GM21528 (cell line): ENCODE results near the gene SERINC3.
"Not testable (repeated sequence)": the region's sequence is repeated elsewhere in the genome, so short reads cannot be mapped to it uniquely, and the experiment has no call there.

Experiments used
- ATAC-seq: cut with Tn5 transposase; IDR thresholded peaks from one replicate; pipeline ENCODE4 v1.9.1; 2021; ENCODE audit warnings: mild to moderate bottlenecking, moderate library complexity; ENCODE audit not compliant: unreplicated experiment, low FRiP score

The SERINC3 gene

DNA sequence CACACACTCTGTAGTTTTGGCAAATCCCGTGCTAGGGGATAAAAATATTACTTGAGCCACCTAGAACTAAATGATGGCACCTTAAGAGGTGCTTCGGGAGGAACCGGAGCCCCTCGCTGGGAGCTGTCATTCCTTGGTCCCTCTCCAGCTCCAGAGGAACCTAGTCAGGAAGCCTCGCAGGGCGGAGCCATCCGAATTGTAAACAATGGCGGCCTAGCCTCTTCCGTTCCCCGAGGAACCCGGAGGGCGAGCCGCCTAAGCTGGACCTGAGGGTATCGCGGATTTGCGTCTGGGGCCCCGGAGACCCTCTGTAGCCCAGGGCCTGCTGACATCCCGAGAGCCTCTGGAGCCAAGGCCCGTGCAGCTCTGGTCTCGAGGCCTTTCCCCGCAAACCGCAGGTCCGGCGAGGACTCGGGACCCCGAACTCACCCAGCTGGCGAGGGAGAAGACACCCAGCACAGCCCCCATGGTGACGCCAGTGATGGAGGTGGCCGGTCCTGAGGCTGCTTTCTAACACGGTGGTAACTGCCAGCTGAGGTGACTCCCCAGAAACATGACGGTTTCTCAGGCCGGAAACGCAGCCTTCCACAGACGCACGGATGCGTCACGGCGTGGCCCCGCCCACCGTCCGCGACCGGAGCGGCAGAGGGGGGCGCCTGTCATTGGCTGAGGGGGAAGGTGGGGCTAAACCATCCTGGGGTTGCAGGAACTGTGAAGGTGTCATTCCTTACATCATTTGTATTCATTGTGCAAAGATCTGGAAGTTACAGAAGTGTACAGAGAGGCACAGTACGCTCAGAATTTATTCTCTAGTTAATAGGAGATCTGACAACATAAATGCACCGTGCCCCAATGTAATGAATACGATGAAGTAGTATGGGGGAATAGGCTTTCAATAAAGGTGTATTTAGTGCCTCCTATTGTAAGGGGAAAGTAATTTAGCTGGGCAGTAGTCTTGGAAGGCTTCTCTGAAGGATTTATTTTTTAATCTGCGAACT, at the start of gene SERINC3:
Gene SERINC3 (minus strand): TSS at position 587 of the 998 bp plus-strand sequence. CDS start 119 bp downstream, at position 468.
- ATAC-seq: peak; percentile 95

DNA sequence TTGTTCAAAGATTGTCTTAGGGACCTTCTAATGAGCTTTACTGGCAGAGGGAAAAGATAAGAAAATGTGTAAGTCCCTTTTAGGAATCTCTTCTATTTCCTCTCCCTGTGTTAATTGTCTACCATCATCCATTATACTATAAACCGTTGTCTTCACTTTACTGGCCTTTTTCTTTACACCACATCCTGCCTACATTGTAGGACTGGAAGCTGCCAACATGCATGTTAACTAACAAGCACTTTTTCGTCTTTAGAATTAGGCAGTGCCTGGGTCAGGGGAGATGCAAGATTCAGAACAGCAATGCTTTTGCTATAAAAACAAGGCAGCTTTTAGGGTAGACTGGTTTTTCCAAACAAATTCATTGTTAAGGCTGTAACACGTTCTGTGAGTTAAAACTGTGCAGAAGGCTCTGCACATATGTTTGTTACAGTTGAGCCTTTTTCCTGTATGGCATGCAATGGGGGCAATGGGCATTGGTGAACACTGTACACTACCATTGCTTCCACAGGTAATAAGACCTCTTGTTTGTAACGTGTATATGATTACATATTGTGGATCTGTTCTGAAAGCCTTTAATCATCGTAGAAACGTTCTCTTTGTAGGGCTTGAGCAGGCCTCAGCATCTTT, 49.6 kb upstream of the SERINC3 start:
- no peak for ATAC-seq

DNA sequence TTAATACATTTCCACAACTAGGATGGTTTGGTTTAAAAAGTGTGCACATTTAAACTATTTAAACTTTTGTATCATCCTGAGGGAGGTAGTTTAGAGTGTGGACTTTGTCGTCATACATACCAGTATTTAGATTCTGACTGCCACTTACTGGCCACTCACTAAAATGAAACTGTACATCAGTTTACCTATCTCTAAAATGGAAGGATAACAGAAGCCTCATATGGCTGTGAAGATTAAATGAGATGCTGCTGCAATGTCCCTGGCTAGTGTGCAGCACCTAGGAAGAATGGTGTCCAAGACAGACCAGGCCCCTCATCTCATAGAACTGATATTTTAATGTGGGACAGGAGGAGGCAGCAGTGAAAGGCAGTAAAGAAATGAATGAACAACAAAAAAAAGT, 48.5 kb upstream of the SERINC3 start:
- ATAC-seq: no peak

DNA sequence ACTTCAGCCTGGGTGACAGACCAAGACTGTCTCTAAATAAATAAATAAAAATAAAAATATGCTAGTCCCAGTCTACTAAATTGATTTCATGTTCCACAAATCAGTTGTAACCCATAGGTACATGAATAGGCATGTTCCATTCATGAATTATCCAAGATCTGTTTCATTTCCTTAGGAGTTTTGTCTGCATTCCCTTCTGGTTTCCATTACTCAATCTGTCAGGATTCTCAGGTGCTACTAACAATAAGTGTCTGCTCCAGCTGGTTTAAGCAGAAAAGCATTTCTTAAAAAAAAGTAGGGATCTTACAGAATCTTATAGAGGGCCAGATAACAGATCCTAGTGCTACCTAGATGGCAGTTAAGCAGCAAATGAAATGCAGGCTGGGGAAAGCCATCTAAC, 44.9 kb upstream of the SERINC3 start:
- no peak for ATAC-seq

DNA sequence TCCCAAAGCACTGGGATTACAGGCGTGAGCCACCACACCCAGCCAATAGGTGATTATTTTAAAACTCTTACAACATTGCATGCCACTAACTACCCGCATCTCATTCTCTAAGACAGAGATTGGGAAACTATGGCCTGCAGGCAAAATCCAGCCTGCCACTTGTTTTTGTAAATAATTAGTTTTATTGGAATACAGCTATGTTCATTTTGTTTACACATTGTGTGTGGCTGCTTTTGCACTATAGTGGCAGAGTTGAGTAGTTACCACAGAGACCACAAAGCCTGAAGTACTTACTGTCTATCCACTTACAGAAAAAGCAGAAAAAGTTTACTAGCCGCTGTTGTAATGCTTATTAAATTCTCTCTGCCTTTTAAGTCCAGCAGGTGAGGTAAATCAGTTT, 44.1 kb upstream of the SERINC3 start:
- ATAC-seq: no peak

DNA sequence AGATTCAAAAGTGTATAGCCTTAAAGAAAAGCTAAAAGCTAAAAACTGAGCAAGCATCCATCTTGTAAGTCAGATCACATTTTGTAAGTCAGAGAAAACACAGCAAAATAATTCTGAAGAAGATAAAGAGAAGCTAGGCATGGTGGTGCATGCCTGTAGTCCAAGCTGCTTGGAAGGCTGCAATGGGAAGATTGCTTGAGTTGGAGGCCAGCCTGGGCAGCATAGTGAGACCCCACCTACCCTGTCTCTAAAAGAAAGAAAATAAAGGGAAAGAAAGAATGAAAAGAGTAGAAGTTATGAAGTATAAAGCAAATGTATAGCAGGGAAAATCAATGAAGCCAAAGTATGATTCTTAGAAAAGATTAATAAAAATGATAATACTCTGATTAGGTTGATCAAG, 40.0 kb upstream of the SERINC3 start:
- no peak for ATAC-seq

DNA sequence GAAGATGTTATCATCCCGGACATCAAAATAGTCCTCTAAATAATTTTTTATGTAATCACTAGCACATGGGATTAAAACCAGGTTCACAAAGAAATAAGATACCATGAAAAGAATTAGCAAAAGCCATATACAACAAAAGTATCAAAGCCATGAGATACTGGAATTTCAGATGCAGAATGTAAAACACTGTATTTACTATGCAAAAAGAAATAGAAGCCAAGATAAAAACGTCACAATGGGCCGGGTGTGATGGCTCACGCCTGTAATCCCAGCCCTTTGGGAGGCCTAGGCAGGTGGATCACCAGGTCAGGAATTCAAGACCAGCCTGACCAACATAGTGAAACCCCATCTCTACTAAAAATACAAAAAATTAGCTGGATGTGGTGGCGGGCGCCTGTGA, 38.9 kb upstream of the SERINC3 start:
- ATAC-seq: not testable (repeated sequence)

DNA sequence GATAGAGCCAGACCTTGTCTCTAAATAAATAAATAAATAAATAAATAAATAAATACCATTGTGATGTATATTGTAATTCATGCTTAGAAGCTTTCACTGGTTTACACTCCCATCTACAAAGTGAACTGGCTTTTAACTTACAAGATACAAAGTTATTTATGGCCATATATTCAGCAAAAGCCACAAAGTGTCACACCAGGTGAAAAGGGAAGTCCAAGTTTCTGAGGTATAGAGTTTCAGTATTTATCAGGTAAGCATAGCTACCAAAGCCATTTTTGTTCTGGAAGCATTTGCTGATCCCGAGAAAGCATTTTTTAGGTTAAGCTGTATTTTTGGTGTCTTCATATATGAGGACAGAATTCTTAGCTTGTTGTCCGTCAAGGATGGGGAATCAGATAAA, 38.4 kb upstream of the SERINC3 start:
- ATAC-seq: no peak

DNA sequence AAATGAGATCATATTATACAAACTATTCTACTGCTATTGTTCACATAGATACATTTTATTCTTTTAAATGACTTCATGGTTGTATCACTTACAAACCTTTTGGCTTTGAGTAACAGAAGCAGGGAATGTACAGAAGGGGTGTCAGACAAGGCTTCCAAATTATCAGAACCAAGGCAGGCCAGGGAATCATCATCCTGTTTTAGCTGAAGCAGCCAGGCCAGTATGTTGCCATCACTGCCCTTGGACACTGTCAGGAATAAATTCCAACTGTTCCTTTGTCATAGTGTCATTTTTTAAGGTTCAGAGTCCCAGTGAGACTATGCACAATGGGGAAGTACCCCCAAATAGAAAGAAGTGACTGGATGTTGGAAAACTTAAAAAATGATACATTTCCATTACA, 37.4 kb upstream of the SERINC3 start:
- no peak for ATAC-seq

DNA sequence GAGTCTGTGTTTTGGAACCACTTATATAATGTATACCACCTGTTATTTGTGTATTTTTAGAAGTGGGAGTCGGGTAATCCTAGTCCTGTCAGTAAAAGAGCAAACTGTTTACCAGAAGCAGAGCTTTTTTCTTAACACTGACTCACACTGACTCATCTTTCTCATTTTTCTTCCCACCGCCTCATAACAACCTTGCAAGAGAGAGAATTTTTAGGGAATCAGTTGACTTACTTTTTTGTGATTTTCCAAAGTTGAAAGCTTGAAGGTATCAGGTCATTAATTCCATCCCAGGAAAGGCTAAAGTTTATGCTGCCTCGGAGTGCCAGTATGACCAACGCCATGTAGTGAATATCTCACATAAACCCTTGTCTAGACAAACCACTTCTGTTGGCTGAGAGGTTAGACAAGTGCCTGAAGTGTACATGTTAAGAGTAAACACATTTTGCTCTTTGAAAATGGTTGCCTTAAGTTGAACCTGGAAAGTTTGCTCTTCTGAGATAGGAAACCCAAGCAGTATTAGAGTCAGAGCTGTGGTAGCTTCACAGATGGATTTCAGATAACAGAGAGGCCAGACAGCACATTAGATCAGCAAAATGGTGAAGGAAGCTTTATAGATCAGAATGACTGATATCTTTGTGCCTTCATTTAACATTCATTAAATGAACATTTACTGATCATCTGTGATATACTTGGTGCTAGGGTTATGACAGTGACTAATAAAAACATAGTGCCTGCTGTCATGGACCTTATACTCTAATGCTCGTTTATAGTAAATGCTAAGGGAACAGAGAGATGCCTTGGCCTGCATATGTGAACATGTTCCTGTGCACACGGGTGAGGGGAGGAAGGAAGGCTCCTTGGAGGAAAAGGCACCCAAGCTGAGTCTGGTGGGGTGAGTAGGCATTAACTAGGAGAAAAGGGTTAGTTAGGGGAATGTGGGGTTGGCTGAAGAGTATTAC, 31.4 kb upstream of the SERINC3 start:
- ATAC-seq: no peak

DNA sequence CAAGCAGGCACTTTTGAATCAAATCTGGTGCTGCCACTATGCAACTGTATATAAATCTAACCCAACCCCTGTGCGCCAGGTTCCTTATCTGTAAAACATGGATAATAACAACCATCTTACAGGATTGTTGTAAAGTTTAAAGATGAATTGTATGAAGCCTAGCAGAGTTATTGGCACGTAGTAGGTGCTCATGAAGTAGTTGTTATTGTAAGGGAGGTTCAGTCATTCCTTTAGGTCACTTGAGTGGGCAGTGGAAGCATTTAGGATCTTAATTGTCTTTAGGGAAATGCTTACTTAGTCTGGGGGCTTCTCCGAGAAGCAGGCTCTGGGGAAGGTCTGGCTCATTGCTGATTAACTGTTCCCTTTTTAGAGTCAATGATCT, 30.7 kb upstream of the SERINC3 start:
- ATAC-seq: no peak

DNA sequence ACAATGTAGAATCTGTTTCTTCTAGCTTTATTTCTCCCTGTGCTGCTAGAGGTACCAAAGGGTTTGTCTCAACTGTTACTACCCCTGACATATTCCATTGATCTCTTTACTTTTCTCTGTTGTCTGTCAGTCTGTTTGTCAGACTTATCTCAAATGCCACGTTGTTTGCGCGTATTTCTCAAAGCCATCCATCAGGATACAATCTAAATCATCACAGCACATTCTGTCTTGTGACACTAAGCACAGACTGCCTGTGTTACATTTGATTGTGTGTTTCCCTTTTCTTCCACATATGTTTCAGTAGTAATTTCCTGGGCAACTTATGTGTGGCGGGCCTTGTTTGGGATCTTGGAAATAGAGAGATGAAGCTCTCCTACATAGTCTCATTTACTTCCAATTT, 30.2 kb upstream of the SERINC3 start:
- no peak for ATAC-seq

DNA sequence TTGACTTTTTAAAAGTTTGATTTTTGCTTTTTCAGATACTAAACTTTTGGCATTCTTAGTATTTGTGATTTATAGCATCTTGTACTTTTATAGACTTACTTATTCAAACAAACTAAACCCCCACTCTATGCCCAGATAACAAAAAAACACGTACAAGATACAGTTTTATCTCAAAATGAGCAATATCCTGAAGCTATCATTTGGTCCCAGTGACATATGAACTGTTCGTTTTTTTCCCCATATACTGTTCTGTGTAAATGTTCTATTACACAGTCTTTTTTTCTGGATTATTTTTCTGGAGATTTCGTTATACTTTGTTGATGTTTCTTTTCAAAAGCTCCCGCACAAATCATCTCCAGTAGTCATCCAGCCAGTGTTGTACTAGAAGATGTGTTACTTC, 27.3 kb upstream of the SERINC3 start:
- ATAC-seq: no peak

DNA sequence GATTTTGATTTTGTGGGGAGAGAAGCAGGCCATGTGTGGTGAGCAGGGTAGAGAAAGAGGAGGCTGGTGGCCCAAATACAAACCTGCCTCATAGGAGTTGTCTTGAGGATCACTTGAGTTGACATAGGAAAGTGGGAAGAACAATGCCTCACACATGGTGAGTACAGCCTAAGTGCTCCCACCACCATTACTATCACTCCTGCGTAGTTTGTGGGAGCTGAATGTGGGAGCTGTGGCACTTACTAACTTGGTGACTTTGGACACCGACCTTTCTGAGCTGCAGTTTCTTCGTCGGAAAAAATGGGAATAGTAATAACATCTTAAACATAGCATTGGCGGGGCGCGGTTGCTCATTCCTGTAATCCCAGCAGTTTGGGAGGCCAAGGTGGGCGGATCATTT, 25.5 kb upstream of the SERINC3 start:
- no peak for ATAC-seq

DNA sequence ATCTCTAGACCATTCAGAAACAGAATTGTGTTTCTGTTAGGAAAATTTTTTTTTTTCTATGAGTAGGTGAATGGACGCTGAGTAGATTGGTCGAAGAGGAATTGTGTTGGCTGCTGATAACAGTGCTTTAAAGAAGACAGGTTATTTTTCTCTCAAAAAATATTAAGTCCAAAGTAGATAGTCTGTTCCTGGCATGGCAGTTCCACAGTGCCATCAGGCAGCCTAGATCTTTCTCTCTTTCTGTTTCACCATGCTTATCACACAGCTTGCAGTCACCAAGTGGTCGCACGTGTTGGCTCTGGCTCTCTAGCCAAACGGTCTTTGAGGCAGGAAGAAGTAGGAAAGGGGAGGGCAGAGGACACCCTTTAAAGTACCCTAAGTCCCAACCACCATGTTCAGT, 22.4 kb upstream of the SERINC3 start:
- no peak for ATAC-seq

DNA sequence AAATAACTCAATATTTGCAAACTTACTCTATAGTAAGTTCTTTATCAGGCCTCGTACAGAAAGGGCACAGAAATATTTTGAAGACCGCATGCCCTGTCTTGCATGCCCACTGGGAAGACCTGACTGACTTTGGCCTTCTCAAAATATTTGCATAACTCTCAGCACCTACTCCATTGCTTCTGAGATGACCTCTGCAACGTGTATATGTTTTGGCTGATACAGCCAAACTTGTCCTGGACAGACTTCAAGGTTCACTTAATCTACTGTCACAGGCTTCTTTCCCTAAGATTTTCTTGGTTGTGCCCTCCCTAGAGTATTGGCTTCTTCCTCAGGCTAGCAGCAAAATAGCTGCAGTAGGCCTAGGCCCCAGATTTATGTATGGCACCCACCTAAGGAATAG, 21.5 kb upstream of the SERINC3 start:
- no peak for ATAC-seq

DNA sequence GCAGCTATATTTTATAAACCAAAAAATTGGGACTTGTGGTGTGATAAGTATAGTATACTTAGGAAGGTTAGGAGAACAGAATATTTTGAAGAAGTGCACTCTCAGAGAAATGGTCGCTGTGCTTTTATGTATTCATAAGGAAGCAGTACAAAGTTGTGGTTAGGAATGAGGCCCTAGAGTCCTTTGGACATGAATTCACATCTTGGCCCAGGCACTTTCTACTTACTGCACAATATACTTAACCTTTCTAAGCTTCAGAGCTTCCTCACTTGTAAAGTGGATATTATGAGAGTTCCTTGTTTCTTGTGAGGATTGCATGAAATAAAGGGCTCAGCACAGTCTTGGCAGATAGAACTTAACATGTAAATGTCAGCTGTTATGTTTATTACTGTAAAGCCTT, 21.0 kb upstream of the SERINC3 start:
- no peak for ATAC-seq

DNA sequence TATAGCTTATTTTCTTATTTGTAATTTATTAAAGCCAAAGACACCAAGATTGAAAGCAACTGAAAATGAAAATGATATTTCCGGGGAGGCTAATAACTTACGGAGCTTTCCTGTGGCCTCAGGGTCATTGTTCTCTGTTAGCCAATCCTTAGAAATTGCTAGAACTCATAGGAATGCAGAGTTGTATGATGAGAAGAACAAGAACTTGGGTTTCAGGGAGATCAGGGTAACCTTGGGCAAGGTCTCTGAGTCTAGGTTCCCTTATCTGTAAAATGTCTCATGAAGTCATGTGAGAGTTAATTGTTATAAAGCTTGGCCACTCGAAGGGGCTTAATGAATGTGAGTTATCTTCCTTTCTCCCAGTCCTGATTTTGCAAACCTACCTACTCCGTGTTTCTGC, 20.1 kb upstream of the SERINC3 start:
- ATAC-seq: no peak

DNA sequence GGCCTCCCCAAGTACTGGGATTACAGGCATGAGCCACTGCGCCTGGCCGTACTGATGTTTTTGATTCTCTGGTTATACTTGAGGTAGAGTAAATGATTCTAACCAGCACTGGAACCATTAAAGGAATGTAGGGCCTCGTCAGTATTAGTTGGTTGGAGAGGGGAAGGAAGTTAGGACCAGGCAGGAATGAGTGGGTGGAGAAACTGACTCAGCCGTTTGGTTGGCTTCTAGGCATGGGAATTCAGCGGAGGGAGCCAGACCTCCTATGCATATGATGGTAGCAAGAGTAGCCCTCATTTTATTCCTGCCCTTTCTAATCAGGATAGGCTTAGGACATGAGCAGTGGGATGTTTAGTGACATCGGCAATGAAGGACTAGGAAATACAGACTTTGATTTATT, 19.0 kb upstream of the SERINC3 start:
- ATAC-seq: no peak

DNA sequence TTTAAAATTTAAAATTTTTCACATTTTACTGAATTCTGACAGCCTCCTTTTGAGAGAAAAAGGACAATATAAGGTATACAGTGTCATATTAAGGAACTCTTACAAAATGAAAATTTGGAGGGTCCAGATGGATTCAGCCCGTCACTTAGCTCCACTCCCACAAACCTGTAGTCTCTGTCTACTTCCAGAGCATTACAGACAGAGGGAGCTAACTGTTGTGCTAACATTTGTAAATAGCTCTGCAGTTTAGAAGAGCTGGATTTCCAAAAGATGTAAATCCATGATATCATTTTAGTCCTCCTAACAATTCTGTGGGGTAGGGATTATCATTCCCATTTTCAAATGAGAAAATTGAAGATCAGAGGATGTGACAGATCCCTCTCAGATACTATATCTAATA, 16.1 kb upstream of the SERINC3 start:
- no peak for ATAC-seq

DNA sequence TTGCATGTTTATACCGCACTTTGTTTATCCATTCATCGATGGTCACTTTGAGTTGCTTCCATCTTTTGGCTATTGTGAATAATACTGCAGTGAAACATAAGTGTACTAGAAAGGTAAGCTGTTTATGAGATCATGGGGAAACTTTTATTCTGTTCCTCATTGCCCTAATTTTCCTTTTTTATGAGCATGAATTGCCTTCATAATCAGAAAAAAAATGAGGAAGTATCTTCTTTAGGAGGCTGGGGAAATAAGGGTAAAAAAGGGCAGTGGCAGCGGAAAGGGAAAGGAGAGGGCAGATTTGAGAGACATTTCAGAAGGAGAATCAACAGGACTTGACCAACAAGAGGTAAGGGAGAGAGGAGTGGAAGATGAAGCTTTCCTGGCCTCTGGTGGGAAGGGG, 14.3 kb upstream of the SERINC3 start:
- no peak for ATAC-seq
